DMS79 (cell line): ENCODE measurements around the gene NARS2.
"Not testable (repeated sequence)": the region's sequence is repeated elsewhere in the genome, so short reads cannot be mapped to it uniquely, and the experiment has no call there.

Experiments used
- DNase-seq: peaks from one replicate; lab custom pipeline; 2025; lab: John Stamatoyannopoulos, UW

The NARS2 gene

GRCh38 chr11:78575478-78575877, 814 bp upstream of the NARS2 start:
- no peak for DNase-seq

DNA sequence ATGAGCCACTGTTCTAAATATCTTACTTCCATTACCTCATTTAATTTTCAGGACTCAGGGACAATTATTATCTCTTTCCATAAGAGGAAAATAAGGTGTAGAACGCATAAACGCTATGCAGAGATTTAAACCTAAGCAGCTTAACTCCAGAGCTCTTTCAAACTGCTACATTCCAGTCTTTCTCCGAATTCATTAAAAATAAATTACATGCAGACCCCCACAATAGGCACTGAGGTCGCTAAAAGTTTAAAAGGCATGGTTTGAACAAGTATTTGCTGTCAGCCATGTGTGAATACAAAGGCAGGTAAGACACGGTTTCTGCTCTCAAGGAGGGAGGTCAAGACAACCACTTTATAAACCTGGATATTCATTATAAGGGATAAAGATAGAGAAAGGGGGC, 983 bp downstream of the NARS2 start:
- no peak for DNase-seq

DNA sequence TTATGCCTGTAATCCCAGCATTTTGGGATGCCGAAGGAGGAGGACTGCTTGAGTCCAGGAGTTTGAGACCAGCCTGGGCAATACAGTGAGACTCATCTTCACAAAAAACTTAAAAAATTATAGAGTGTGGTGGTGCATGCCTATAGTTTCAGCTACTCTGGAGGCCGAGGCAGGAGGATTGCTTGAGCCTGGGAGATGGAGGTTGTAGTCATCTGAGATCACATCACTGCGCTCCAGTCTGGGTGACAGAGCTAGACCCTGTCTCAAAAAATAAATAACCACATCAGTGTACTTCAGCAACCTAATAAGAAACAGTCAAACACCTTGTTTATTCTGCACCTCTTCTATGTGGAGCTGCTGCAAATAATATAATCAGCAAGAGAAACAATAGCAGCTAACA, 1.4 kb downstream of the NARS2 start:
- no peak for DNase-seq

- DNase-seq: no peak
Measured at GRCh38 chr11:78572394-78572793, 2.3 kb downstream of the NARS2 start.

- DNase-seq: no peak
Measured at GRCh38 chr11:78570031-78570430, 4.6 kb downstream of the NARS2 start.

GRCh38 chr11:78567209-78567608, 7.5 kb downstream of the NARS2 start:
- DNase-seq: no peak

- peak; percentile 24 for DNase-seq
Measured at GRCh38 chr11:78564490-78565467, 9.9 kb downstream of the NARS2 start.

GRCh38 chr11:78564037-78564436, 10.6 kb downstream of the NARS2 start:
- DNase-seq: not testable (repeated sequence)

DNA sequence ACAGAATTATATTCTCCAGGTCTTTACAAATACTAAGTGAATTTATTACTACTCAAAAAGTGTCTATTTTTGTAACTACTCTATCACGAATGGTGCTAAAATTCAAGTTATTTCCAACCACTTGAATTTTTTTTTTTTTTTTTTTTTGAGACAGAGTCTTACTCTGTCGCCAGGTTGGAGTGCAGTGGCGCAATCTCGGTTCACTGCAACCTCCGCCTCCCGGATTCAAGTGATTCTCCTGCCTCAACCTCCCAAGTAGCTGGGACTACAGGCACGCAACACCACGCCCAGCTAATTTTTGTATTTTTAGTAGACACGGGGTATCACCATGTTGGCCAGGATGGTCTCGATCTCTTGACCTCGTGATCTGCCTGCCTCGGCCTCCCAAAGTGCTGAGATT, 11.6 kb downstream of the NARS2 start:
- not testable (repeated sequence) for DNase-seq

DNA sequence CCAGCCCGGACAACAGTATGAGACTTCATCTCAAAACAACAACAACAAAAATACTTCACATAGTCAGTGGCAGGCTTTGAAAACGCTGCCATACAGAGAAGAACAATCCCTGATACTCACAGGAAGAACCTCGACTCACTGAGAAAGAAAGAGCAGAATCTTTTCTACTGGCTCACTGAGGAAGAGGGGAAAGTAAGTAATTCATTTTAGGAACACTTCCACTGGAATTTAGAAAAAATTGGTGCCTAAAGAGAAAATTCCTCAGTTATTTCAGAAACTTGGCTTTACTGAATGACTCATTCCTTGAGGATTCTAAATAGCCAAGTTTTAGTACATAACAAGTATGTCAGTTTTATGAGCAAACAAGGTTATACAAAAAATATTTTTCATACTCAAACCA, 12.3 kb downstream of the NARS2 start:
- DNase-seq: no peak

DNA sequence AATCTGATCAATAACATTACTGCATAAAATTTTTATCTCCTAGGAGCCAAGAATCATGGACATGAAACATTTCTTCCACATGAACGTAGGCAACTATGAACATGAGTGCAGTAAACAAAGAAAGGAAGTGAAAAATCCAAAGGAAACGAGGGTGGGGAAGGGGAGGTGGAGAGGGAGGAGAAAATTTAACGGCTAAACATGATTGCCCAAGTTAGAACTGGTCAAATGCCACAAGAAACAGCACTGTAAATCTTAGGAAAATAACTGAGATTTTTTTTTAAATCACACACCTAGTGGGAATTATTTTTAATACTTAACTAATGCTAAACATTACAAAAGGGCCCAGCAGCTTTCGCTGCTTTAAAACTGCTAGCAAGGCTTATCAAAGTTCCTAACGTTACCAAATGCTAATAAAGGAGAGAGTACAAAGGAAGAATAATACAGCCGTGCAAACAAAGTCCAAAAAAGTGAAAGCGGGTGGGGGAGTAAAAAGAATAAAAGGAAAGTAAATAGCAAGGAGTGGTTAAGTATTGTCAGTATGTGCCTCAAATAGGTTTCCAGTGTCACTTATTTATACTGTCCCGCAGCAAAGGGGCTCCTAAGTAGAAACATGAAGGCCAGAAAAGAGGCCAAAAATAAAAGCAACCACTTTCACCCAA, 13.7 kb downstream of the NARS2 start:
- no peak for DNase-seq

- DNase-seq: no peak
Measured at GRCh38 chr11:78560153-78560552, 14.5 kb downstream of the NARS2 start.

DNA sequence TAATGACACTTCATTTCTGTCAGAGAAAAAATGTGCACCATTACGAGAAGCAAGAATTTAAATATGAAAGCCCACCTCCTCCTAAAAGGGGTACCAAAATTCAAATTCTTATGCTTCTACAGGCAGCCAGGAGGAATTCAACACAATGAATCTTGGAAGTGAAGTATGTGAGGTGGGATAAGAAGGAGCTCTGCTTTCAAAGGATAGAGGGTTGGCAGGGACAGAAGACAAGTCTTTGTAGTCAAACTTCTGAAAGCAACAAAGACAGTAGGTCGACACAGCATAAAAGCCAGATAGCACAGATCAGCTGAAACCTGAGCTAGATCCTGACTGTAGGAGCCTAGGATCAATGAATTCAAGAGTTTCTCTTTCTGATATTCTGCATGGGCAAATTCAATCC, 17.4 kb downstream of the NARS2 start:
- DNase-seq: no peak

GRCh38 chr11:78555592-78555991, 19.1 kb downstream of the NARS2 start:
- no peak for DNase-seq

GRCh38 chr11:78552881-78553280, 21.8 kb downstream of the NARS2 start:
- DNase-seq: no peak

DNA sequence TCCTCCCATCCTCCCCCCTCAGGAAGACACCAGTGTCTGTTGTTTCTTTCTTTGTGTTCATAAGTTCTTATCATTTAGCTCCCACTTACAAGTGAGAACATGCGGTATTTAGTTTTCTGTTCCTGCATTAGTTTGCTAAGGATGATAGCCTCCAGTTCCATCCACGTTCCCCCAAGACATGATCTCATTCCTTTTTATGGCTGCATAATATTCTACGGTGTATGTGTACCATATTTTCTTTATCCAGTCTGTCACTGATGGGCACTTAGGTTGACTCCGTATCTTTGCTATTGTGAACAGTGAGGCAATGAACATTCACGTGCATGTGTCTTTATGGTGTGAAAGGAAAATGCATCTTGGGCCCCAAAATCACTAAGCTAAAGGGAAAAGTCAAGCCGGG, 22.5 kb downstream of the NARS2 start:
- not testable (repeated sequence) for DNase-seq

- DNase-seq: no peak
Measured at GRCh38 chr11:78551066-78551465, 23.6 kb downstream of the NARS2 start.

DNA sequence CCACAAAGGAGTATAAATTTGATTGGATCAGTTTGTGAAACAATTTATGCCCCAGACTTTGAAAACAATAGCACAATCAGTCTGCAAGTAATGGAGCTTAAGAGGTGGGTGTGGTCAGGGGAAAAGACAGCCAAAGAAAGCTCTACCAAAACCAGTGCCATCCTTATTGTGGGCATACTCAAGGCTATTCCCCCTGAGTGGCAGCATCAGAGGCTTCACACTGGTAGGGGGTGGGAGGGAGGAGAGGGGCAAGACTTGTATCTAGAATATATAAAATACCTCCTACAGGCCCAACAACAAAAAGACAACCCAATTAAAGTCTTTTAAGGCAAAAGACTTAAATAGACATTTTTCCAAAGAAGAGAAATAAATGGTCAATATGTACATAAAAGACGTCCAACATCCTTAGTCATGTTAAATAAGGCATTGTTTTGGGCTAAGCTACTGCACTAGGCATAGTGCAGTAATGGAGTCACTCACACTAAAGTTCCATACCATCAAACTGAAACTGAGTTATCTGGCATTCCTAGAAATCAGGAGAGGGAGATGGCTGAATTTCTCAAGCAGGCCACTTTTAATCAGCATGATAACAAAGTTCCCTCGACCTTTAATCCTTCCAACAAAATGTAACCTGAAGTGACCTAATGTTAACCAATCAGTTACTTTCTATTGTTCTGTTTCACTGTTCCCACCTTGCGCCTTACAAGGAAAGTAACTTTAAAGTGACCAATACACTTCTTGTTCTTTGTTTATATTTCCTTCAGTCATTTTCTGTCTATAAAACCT, 24.8 kb downstream of the NARS2 start:
- no peak for DNase-seq

GRCh38 chr11:78548911-78549590, 25.6 kb downstream of the NARS2 start:
- no peak for DNase-seq

DNA sequence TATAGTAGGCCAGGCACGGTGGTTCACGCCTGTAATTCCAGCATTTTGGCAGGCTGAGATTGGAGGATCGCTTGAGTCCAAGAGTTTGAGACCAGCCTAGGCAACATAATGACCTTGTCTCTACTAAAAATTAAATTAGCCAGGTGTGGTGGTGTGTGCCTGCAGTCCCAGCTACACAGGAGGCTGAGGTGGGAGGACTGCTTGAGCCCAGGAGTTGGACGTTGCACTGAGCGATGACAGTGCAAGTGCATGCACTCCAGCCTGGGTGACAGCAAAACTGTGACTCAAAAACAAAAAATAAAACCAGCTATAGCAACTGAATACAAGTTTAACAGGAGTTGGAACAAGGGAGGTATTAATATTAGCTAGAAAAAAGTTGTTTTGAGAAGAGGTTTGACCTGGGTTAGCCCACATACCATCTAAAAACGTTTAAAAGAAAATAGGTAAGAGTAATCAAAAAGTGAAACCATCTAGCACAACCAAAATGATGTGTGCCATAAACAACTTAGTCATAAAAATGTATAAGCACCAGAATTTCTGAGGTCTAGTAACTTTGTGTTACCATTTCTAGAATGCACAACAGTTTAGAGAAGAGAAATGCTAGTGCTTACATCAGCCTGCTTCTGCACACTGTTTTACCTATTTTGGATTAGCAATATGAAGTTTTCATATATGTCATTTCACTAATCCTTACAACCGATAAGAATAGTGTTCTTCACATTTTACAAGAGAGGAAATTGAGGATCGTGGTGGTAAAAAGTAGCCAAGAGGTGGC, 26.5 kb downstream of the NARS2 start:
- no peak for DNase-seq

DNA sequence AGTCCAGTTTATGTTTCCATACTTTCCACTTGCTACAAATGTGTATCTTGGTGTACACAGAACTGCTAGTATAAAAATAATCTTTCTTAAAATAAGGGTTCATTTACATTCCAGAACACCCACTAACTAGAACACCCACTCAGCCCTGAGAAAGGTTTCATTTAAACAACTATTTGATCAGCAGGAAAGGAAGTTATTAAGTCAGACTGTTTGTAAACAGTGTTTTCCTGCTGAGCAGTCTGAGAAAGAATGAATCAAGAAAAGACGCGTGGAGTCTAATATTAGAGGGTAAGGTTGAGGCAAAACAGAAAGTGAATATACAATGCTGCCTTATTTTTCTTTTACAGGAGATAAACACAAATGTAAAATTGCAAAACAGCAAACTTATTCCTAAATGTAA, 32.7 kb downstream of the NARS2 start:
- DNase-seq: no peak
